ENCODE measurements around the gene SF3A2. TPM values are rescaled to one million over a fixed set of nuclear protein-coding genes. Genes with fewer than 3 reads are reported as not detected.

SF3A2 gene
- total and polyA plus RNA-seq, 2 donors (not counting 1 experiment from before 2014, with no cell fraction given) = 98.2 to 140 TPM

DNA sequence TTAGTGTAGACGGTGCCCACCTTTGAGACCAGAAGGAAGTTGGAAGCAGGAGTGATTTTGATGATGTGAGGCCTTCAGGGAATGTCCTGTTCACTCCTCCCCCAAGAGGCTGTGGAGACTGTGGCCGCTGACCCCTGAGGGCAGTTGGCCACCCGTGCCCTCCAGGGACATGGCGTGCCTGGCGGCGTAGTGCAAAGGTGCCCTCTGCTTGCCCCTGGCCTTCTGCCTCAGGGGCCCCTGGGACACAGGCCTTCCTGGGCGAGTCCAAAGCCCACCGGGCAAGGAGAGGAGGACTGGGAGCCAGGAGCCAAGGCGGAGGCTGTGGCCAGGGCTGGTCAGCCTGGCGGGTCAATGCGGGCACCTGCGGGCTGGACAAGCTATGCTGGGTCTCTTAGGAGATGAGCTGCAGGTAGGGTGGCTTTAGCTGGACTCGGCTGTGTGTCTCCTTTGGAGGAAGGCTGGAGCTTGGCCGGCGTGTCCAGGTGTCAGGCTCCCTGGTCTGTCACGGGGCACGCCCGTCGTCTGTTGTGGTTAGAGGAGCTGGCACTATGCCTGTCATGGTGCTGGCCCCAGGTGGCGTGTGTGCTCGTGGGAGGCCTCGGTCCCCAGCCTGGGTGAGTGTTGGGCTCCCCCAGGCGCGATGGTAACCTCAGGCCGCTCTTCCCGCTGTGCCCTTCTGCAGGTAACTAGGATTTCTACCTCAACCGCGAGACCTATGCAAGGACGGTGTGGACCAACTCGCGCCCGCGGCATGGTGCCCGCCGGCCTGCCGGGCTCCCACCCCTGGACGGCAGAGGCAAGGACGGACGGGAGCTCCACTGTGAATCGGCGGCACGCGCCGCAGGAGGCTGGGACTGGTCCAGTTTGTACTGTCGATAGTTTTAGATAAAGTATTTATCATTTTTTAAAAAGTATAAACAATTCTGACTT is 7.3 kb upstream of the SF3A2 start:
- Histone ChIP-seq H3K79me2 (ENCODE audit: control insufficient read depth, insufficient read depth, low read length) (peaks cover 46% of the 10 kb centered on the region), H3K4me1 (ENCODE audit: control insufficient read depth in 2 of 2, insufficient read depth in 2 of 2, low read length in 2 of 2) (peaks cover 11 to 32% of the 10 kb centered on the region in 2 donors), H3K27ac (ENCODE audit: low read length in 2 of 2) (no peak overlapping the region), H3K36me3 (replicated peaks in 1 of 2; ENCODE audit: control extremely low read depth in 1 of 2, control insufficient read depth in 1 of 2, extremely low read depth in 1 of 2, insufficient read depth in 2 of 2, low read length in 1 of 2) (peaks cover 0 to 72% of the 10 kb centered on the region in 2 experiments), H3K9me3 (ENCODE audit: control extremely low read depth in 1 of 3, control insufficient read depth in 2 of 3, insufficient read depth in 1 of 3, low read length in 2 of 3) (no peaks in the 10 kb centered on the region), H3K27me3 (replicated peaks in 1 of 4; ENCODE audit: control extremely low read depth in 1 of 4, control insufficient read depth in 3 of 4, insufficient read depth in 4 of 4, low read length in 3 of 4) (no peaks in the 10 kb centered on the region), H2AFZ (ENCODE audit: insufficient read depth, low read depth, low read length, poor library complexity, severe bottlenecking) (no peak overlapping the region), H4K20me1 (ENCODE audit: control insufficient read depth, insufficient read depth, low read length, poor library complexity, severe bottlenecking) (peaks cover 57% of the 10 kb centered on the region), H3K9ac (ENCODE audit: low read length) (no peak overlapping the region), H3K4me2 (replicated peaks; ENCODE audit: low read depth, low read length, poor library complexity, severe bottlenecking) (no peak overlapping the region), H3K4me3 (ENCODE audit: control extremely low read depth in 1 of 5, extremely low read depth in 1 of 5, insufficient read depth in 1 of 5, low read depth in 2 of 5, low read length in 4 of 5) (no peak overlapping the region)
- no peaks in the 10 kb centered on the region for H3K27me3 Mint-ChIP-seq
- H3K27ac Mint-ChIP-seq = peak overlapping the region; percentile 79
- no peak overlapping the region for H3K4me3 Mint-ChIP-seq
- peaks cover 31% of the 10 kb centered on the region for H3K4me1 Mint-ChIP-seq
- no peaks in the 10 kb centered on the region for H3K9me3 Mint-ChIP-seq (ENCODE audit: insufficient read depth)
- ChIA-PET CTCF (interaction anchor here (0.9 to 1.3 kb wide), 5 partner anchors 45 to 408 kb away, joined by 3 to 5 read pairs (median 3); partner anchors contain the start of gene AP3D1), POLR2A (interaction anchor here (0.6 to 0.8 kb wide), 2 partner anchors 42 to 46 kb away, joined by 4 to 6 read pairs; no protein-coding TSS in a partner anchor)
- intact Hi-C loops (cut with micrococcal nuclease) = no loop called here
- ATAC-seq (ENCODE audit: low read depth) (no peak), DNase-seq (no peak)
- WGBS (ENCODE audit: insufficient coverage) = 92% methylated on average over 33 of the region's 45 CpGs
- TF ChIP-seq EZH2 (IDR thresholded peaks at IDR 0.05; ENCODE audit: borderline replicate concordance, insufficient read depth, low read depth, low read length, poor library complexity, severe bottlenecking) = no peak
- TF ChIP-seq, protein P1, sequence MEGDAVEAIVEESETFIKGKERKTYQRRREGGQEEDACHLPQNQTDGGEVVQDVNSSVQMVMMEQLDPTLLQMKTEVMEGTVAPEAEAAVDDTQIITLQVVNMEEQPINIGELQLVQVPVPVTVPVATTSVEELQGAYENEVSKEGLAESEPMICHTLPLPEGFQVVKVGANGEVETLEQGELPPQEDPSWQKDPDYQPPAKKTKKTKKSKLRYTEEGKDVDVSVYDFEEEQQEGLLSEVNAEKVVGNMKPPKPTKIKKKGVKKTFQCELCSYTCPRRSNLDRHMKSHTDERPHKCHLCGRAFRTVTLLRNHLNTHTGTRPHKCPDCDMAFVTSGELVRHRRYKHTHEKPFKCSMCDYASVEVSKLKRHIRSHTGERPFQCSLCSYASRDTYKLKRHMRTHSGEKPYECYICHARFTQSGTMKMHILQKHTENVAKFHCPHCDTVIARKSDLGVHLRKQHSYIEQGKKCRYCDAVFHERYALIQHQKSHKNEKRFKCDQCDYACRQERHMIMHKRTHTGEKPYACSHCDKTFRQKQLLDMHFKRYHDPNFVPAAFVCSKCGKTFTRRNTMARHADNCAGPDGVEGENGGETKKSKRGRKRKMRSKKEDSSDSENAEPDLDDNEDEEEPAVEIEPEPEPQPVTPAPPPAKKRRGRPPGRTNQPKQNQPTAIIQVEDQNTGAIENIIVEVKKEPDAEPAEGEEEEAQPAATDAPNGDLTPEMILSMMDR (IDR thresholded peaks at IDR 0.05) = no peak
